Smooth muscle cell (in vitro differentiated cells): Measurements from ENCODE around the gene C1QTNF7. TPM values are rescaled to one million over a fixed set of nuclear protein-coding genes. Genes with fewer than 3 reads are reported as not detected.

ENCODE experiments used
- DNase-seq: peaks from one replicate; lab custom pipeline; 2025; ENCODE audit not compliant: unreplicated experiment; lab: John Stamatoyannopoulos, UW
- H2AFZ ChIP-seq: fragments of 200-600 bp; sonication (generic); 2 replicates; pipeline ENCODE4 v1.6.0; 2016; ENCODE audit warnings: antibody characterized with exemption, low read depth, mild to moderate bottlenecking
- H3F3A ChIP-seq: fragments of 200-600 bp; sonication (generic); 2 replicates; pipeline ENCODE4 v1.6.0; 2017; ENCODE audit warnings: antibody characterized with exemption, low read depth
- H3K27ac ChIP-seq: fragments of 200-600 bp; sonication (generic); 2 replicates; pipeline ENCODE4 v1.5.1; 2016; ENCODE audit warnings: low read depth, mild to moderate bottlenecking
- H3K27me3 ChIP-seq: fragments of 200-600 bp; sonication (generic); 2 replicates; pipeline ENCODE4 v1.6.1; 2016; ENCODE audit warnings: low read depth, mild to moderate bottlenecking
- H3K36me3 ChIP-seq: fragments of 200-600 bp; sonication (generic); 2 replicates; pipeline ENCODE4 v1.5.1; 2016; ENCODE audit warnings: low read depth
- H3K4me1 ChIP-seq: fragments of 200-600 bp; sonication (generic); 2 replicates; pipeline ENCODE4 v1.5.1; 2016; ENCODE audit warnings: low read depth
- H3K4me2 ChIP-seq: fragments of 200-600 bp; sonication (generic); 2 replicates; pipeline ENCODE4 v1.6.0; 2016; ENCODE audit warnings: mild to moderate bottlenecking
- H3K4me3 ChIP-seq: fragments of 200-600 bp; sonication (generic); 2 replicates; pipeline ENCODE4 v1.5.1; 2016; ENCODE audit warnings: mild to moderate bottlenecking
- H3K79me2 ChIP-seq: fragments of 200-600 bp; sonication (generic); 2 replicates; pipeline ENCODE4 v1.6.0; 2016; ENCODE audit warnings: low read depth, mild to moderate bottlenecking
- H3K9ac ChIP-seq: fragments of 200-600 bp; sonication (generic); 2 replicates; pipeline ENCODE4 v1.6.0; 2016; ENCODE audit warnings: low read depth
- H3K9me3 ChIP-seq: fragments of 200-600 bp; sonication (generic); replicated peaks from 2 replicates; pipeline ENCODE4 v1.5.1; 2016; ENCODE audit warnings: low read depth
- H4K20me1 ChIP-seq: fragments of 200-600 bp; sonication (generic); 2 replicates; pipeline ENCODE4 v1.6.0; 2016; ENCODE audit warnings: low read depth
- CTCF ChIP-seq: fragments of 200-600 bp; sonication (generic); IDR thresholded peaks from 2 replicates; pipeline ENCODE4 v1.5.1; 2017; ENCODE audit warnings: borderline replicate concordance, mild to moderate bottlenecking, antibody characterized with exemption; ENCODE audit not compliant: insufficient read depth, poor library complexity, severe bottlenecking
- WGBS: methylation state at CpG from one replicate; pipeline ENCODE4 v1.1.7; 2016; ENCODE audit warnings: low lambda C conversion rate; 5-methylcytosine and 5-hydroxymethylcytosine counted together
- polyA plus RNA-seq: library from polyadenylated mRNA; unstranded; fragments of >200 nt; fragmentation: Nextera tagmentation; extraction: Ambion mirVana; gene quantifications from 2 replicates; pipeline ENCODE4 v1.2.1, GENCODE V29; 2016
- total RNA-seq: library from RNA; depleted of rRNA; stranded (reverse); fragments of >200 nt; gene quantifications from 2 replicates; pipeline ENCODE4 v1.2.3, GENCODE V29; 2014

Gene C1QTNF7
- total and polyA plus RNA-seq, 2 experiments from 2014 or later: 2.3 to 5.3 TPM

GRCh38 chr4:15416357-15417232, 11.2 kb upstream of the C1QTNF7 start:
- H3K27me3 ChIP-seq: no peaks in the 10 kb centered on the region
- WGBS: 78% methylated on average over 6 of the region's 6 CpGs
- no peak overlapping the region for H3K9ac ChIP-seq
- H3K9me3 ChIP-seq: no peaks in the 10 kb centered on the region
- no peak overlapping the region for H3K4me3 ChIP-seq
- no peak overlapping the region for H3K27ac ChIP-seq
- TF ChIP-seq CTCF: no peak
- H3K4me2 ChIP-seq: no peak overlapping the region
- no peaks in the 10 kb centered on the region for H4K20me1 ChIP-seq
- H3K4me1 ChIP-seq: no peaks in the 10 kb centered on the region
- H3K36me3 ChIP-seq: no peaks in the 10 kb centered on the region
- H2AFZ ChIP-seq: no peak overlapping the region
- no peaks in the 10 kb centered on the region for H3F3A ChIP-seq
- DNase-seq: no peak
- no peaks in the 10 kb centered on the region for H3K79me2 ChIP-seq

- no peaks in the 10 kb centered on the region for H3F3A ChIP-seq
- H3K9me3 ChIP-seq: no peaks in the 10 kb centered on the region
- TF ChIP-seq CTCF: no peak
- no peak overlapping the region for H3K27ac ChIP-seq
- H3K27me3 ChIP-seq: no peaks in the 10 kb centered on the region
- no peak overlapping the region for H3K9ac ChIP-seq
- no peaks in the 10 kb centered on the region for H3K36me3 ChIP-seq
- DNase-seq: no peak
- no peaks in the 10 kb centered on the region for H4K20me1 ChIP-seq
- H3K4me2 ChIP-seq: no peak overlapping the region
- H2AFZ ChIP-seq: no peak overlapping the region
- H3K4me1 ChIP-seq: no peaks in the 10 kb centered on the region
- no peak overlapping the region for H3K4me3 ChIP-seq
- no peaks in the 10 kb centered on the region for H3K79me2 ChIP-seq
These were observed 10.6 kb upstream of the C1QTNF7 start for GRCh38 chr4:15417233-15417660.

- no peak overlapping the region for H3K4me3 ChIP-seq
- no peaks in the 10 kb centered on the region for H3K79me2 ChIP-seq
- no peak for TF ChIP-seq CTCF
- no peak overlapping the region for H2AFZ ChIP-seq
- no peak overlapping the region for H3K4me2 ChIP-seq
- H3K27ac ChIP-seq: no peak overlapping the region
- no peak overlapping the region for H3K9ac ChIP-seq
- DNase-seq: no peak
- H3K36me3 ChIP-seq: no peaks in the 10 kb centered on the region
- no peaks in the 10 kb centered on the region for H3K9me3 ChIP-seq
- no peaks in the 10 kb centered on the region for H3K4me1 ChIP-seq
- no peaks in the 10 kb centered on the region for H4K20me1 ChIP-seq
- 80% methylated on average over 2 of the region's 2 CpGs for WGBS
- H3K27me3 ChIP-seq: no peaks in the 10 kb centered on the region
- no peaks in the 10 kb centered on the region for H3F3A ChIP-seq
These were observed 8.9 kb upstream of the C1QTNF7 start for GRCh38 chr4:15418956-15419355.

GRCh38 chr4:15420642-15421041, 7.2 kb upstream of the C1QTNF7 start:
- no peak overlapping the region for H2AFZ ChIP-seq
- H3K9me3 ChIP-seq: no peaks in the 10 kb centered on the region
- no peak overlapping the region for H3K27ac ChIP-seq
- no peaks in the 10 kb centered on the region for H3K4me1 ChIP-seq
- H3K27me3 ChIP-seq: no peaks in the 10 kb centered on the region
- 63% methylated on average over 2 of the region's 2 CpGs for WGBS
- no peaks in the 10 kb centered on the region for H3K79me2 ChIP-seq
- no peak overlapping the region for H3K4me3 ChIP-seq
- no peak for TF ChIP-seq CTCF
- H4K20me1 ChIP-seq: no peaks in the 10 kb centered on the region
- H3K4me2 ChIP-seq: no peak overlapping the region
- no peak for DNase-seq
- no peaks in the 10 kb centered on the region for H3F3A ChIP-seq
- no peaks in the 10 kb centered on the region for H3K36me3 ChIP-seq
- H3K9ac ChIP-seq: no peak overlapping the region
